CD14-positive monocyte (primary cell): ENCODE measurements around the gene ADK. TPM values are rescaled to one million over a fixed set of nuclear protein-coding genes. Genes with fewer than 3 reads are reported as not detected.

Source experiments
- DNase-seq, 3 donors: peaks; one replicate each; pipeline ENCODE4 v3.0.0-alpha.2; 2011 to 2022
- H2AFZ ChIP-seq: 2 replicates; pipeline ENCODE4 v1.6.0; 2012; ENCODE audit warnings: mild to moderate bottlenecking, low read depth, low read length, inconsistent platforms; ENCODE audit not compliant: insufficient read depth, poor library complexity, severe bottlenecking
- H3K27ac ChIP-seq, 2 donors: 1 replicate in 1 of 2; 2 replicates in 1 of 2; pipeline ENCODE4 v1.5.1; 2012 to 2013; ENCODE audit warnings: low read length in 2 of 2, control low read depth in 1 of 2, inconsistent platforms in 1 of 2, low read depth in 1 of 2, mild to moderate bottlenecking in 1 of 2
- H3K27me3 ChIP-seq, 2 donors: one replicate each; pipeline versions ENCODE4 v1.6.0 to v1.6.1; 2011 to 2013; ENCODE audit warnings: low read length in 2 of 2; ENCODE audit not compliant: control insufficient read depth in 2 of 2, insufficient read depth in 2 of 2
- H3K36me3 ChIP-seq, 2 donors: replicated peaks in 1 of 2; 1 replicate in 1 of 2; 2 replicates in 1 of 2; pipeline versions ENCODE4 v1.5.1 to v1.6.1; 2012 to 2013; ENCODE audit warnings: low read length in 2 of 2, control low read depth in 1 of 2, inconsistent platforms in 1 of 2, mild to moderate bottlenecking in 1 of 2; ENCODE audit not compliant: insufficient read depth in 2 of 2, control insufficient read depth in 1 of 2
- H3K4me1 ChIP-seq, 2 donors: 1 replicate in 1 of 2; 2 replicates in 1 of 2; pipeline versions ENCODE4 v1.5.1 to v1.6.1; 2012 to 2013; ENCODE audit warnings: low read length in 2 of 2, control low read depth in 1 of 2, inconsistent platforms in 1 of 2, mild to moderate bottlenecking in 1 of 2, moderate library complexity in 1 of 2; ENCODE audit not compliant: insufficient read depth in 2 of 2, control insufficient read depth in 1 of 2
- H3K4me2 ChIP-seq: replicated peaks from 2 replicates; pipeline ENCODE3; 2012; ENCODE audit warnings: low read length, moderate library complexity, mild to moderate bottlenecking; ENCODE audit not compliant: poor library complexity, severe bottlenecking; ENCODE audit errors: extremely low read depth
- H3K4me3 ChIP-seq, 3 experiments: fragments of 200-600 bp in 1 of 3; sonication (generic) in 1 of 3; replicated peaks in 1 of 3; 1 replicate in 2 of 3; 2 replicates in 1 of 3; pipeline ENCODE4 v1.5.1; 2011 to 2013; ENCODE audit warnings: low read length in 3 of 3, mild to moderate bottlenecking in 3 of 3, control low read depth in 2 of 3, low read depth in 2 of 3, inconsistent platforms in 1 of 3, moderate library complexity in 1 of 3
- H3K79me2 ChIP-seq: 2 replicates; pipeline ENCODE4 v1.6.0; 2012; ENCODE audit warnings: mild to moderate bottlenecking, control low read depth, inconsistent platforms, low read length, moderate library complexity; ENCODE audit not compliant: insufficient read depth
- H3K9ac ChIP-seq: 2 replicates; pipeline ENCODE4 v1.6.0; 2017; ENCODE audit warnings: low read length, mild to moderate bottlenecking; ENCODE audit not compliant: insufficient read depth, poor library complexity, severe bottlenecking
- H3K9me3 ChIP-seq, 2 donors: replicated peaks in 1 of 2; 1 replicate in 1 of 2; 2 replicates in 1 of 2; pipeline versions ENCODE4 v1.5.1 to v1.6.1; 2012 to 2013; ENCODE audit warnings: low read length in 2 of 2, control low read depth in 1 of 2; ENCODE audit not compliant: control insufficient read depth in 1 of 2, insufficient read depth in 1 of 2
- H4K20me1 ChIP-seq: 2 replicates; pipeline ENCODE4 v1.6.0; 2012; ENCODE audit warnings: mild to moderate bottlenecking, low read length, control low read depth, moderate library complexity; ENCODE audit not compliant: insufficient read depth
- H3K27ac Mint-ChIP-seq, 7 donors: one replicate each; pipeline ENCODE4 v1.8.0; 2020; ENCODE audit warnings: mild to moderate bottlenecking in 7 of 7, mixed read lengths in 7 of 7, moderate library complexity in 6 of 7, inconsistent platforms in 2 of 7
- H3K27me3 Mint-ChIP-seq, 3 donors: one replicate each; pipeline ENCODE4 v1.8.0; 2021 to 2022; ENCODE audit warnings: low read depth in 3 of 3, mild to moderate bottlenecking in 3 of 3, mixed read lengths in 3 of 3, moderate library complexity in 3 of 3, inconsistent platforms in 1 of 3
- H3K36me3 Mint-ChIP-seq, 2 donors: one replicate each; pipeline ENCODE4 v1.8.0; 2020; ENCODE audit warnings: mixed read lengths in 2 of 2, inconsistent platforms in 1 of 2, mild to moderate bottlenecking in 1 of 2
- H3K4me1 Mint-ChIP-seq: one replicate; pipeline ENCODE4 v1.8.0; 2020; ENCODE audit warnings: mild to moderate bottlenecking, mixed read lengths
- H3K4me3 Mint-ChIP-seq, 2 donors: one replicate each; pipeline ENCODE4 v1.8.0; 2020; ENCODE audit warnings: mild to moderate bottlenecking in 2 of 2, mixed read lengths in 2 of 2, moderate library complexity in 1 of 2
- H3K9me3 Mint-ChIP-seq, 7 donors: one replicate each; pipeline ENCODE4 v1.8.0; 2020 to 2022; ENCODE audit warnings: mixed read lengths in 7 of 7, mild to moderate bottlenecking in 6 of 7, moderate library complexity in 6 of 7, inconsistent platforms in 2 of 7
- WGBS: methylation state at CpG from one replicate; pipeline ENCODE4 v1.1.5; 2013; ENCODE audit warnings: missing lambda C conversion rate; ENCODE audit not compliant: insufficient coverage; 5-methylcytosine and 5-hydroxymethylcytosine counted together
- intact Hi-C, 2 donors: fragments of 100-400 bp; cut with micrococcal nuclease; formaldehyde crosslinking; loops; one replicate each; pipeline versions ENCODE4 v1.15.0 to v1.15.1; 2023
- polyA plus RNA-seq, 3 donors: library from polyadenylated mRNA; depleted of rRNA in 1 of 3; unstranded in 2 of 3; stranded (reverse) in 1 of 3; fragments of 300-500 nt in 2 of 3; fragments of >200 nt in 1 of 3; fragmentation: Illumina TruSeq in 2 of 3; gene quantifications; 1 replicate in 2 of 3; 2 replicates in 1 of 3; pipeline ENCODE4 v1.2.3, GENCODE V29; 2012 to 2021
- TF ChIP-seq, protein P1 (sequence below): fragments of 200-600 bp; IDR thresholded peaks from one replicate; pipeline ENCODE4 v1.8.0; 2022; ENCODE audit warnings: antibody characterized with exemption, mild to moderate bottlenecking

The ADK gene
- polyA plus RNA-seq, 3 donors, result 6.4 to 38.2 (median 35.7) TPM

DNA sequence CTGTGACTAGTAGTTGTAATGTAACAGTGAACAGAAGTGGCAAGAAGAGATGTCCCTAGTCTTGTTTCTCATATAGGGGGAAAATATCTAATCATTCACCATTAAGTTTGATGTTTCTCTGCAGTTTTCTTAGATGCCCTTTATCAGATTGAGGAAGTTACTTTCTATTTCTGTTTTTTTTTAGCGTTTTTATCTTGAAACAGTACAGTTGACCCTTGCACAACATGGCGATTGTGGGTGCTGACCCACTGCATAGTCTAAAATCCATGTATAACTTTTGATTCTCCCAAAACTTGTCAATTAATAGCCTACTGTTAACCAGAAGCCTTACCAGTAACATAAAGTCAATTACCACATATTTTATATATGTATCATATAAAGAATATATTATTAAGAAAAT lies 192.0 kb downstream of the ADK start:
- no peaks in the 10 kb centered on the region for H3K27me3 ChIP-seq
- DNase-seq, result no peak
- H3K79me2 ChIP-seq, result no peaks in the 10 kb centered on the region
- Mint-ChIP-seq H3K27ac (peak overlapping the region in 1 of 7 donors; percentile 12), H3K36me3 (peaks cover 28 to 45% of the 10 kb centered on the region in 2 donors), H3K27me3 (peaks cover 0 to 2% (median 0%) of the 10 kb centered on the region in 3 donors), H3K4me3 (no peak overlapping the region), H3K4me1 (peaks cover 5% of the 10 kb centered on the region), H3K9me3 (peaks cover 10 to 36% (median 27%) of the 10 kb centered on the region in 7 donors)
- peaks cover 17 to 27% of the 10 kb centered on the region in 2 donors for H3K9me3 ChIP-seq
- no peaks in the 10 kb centered on the region for H3K4me1 ChIP-seq
- no peak overlapping the region for H3K4me3 ChIP-seq
- intact Hi-C loops, result no loop called here
- H3K27ac ChIP-seq, result no peak overlapping the region
- peaks cover 9 to 30% of the 10 kb centered on the region in 2 donors for H3K36me3 ChIP-seq
- no peak overlapping the region for H2AFZ ChIP-seq
- H3K9ac ChIP-seq, result no peak overlapping the region
- H3K4me2 ChIP-seq, result no peak overlapping the region
- no peaks in the 10 kb centered on the region for H4K20me1 ChIP-seq
- WGBS, result no CpG with 5 or more reads among the region's 2 CpGs
- TF ChIP-seq, protein P1, sequence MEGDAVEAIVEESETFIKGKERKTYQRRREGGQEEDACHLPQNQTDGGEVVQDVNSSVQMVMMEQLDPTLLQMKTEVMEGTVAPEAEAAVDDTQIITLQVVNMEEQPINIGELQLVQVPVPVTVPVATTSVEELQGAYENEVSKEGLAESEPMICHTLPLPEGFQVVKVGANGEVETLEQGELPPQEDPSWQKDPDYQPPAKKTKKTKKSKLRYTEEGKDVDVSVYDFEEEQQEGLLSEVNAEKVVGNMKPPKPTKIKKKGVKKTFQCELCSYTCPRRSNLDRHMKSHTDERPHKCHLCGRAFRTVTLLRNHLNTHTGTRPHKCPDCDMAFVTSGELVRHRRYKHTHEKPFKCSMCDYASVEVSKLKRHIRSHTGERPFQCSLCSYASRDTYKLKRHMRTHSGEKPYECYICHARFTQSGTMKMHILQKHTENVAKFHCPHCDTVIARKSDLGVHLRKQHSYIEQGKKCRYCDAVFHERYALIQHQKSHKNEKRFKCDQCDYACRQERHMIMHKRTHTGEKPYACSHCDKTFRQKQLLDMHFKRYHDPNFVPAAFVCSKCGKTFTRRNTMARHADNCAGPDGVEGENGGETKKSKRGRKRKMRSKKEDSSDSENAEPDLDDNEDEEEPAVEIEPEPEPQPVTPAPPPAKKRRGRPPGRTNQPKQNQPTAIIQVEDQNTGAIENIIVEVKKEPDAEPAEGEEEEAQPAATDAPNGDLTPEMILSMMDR, result no peak

GRCh38 chr10:74343804-74344203 lies 192.8 kb downstream of the ADK start:
- no peak overlapping the region for H2AFZ ChIP-seq
- no peak overlapping the region for H3K9ac ChIP-seq
- intact Hi-C loops, result no loop called here
- no peak for DNase-seq
- H3K4me3 ChIP-seq, result no peak overlapping the region
- H3K4me1 ChIP-seq, result no peaks in the 10 kb centered on the region
- H3K79me2 ChIP-seq, result no peaks in the 10 kb centered on the region
- no peak overlapping the region for H3K27ac ChIP-seq
- TF ChIP-seq, protein P1, result no peak
- peaks cover 5% of the 10 kb centered on the region for H3K4me1 Mint-ChIP-seq
- peaks cover 12 to 36% (median 29%) of the 10 kb centered on the region in 7 donors for H3K9me3 Mint-ChIP-seq
- peaks cover 35 to 48% of the 10 kb centered on the region in 2 donors for H3K36me3 Mint-ChIP-seq
- 100% methylated on average over 3 of the region's 3 CpGs for WGBS
- H3K27me3 Mint-ChIP-seq, result peaks cover 0 to 2% (median 0%) of the 10 kb centered on the region in 3 donors
- H3K27ac Mint-ChIP-seq, result no peak overlapping the region
- H3K27me3 ChIP-seq, result no peaks in the 10 kb centered on the region
- H3K36me3 ChIP-seq, result peaks cover 12 to 33% of the 10 kb centered on the region in 2 donors
- H4K20me1 ChIP-seq, result no peaks in the 10 kb centered on the region
- no peak overlapping the region for H3K4me3 Mint-ChIP-seq
- no peak overlapping the region for H3K4me2 ChIP-seq
- peaks cover 17 to 32% of the 10 kb centered on the region in 2 donors for H3K9me3 ChIP-seq
